NB4 (cell line): Measurements from ENCODE around the gene OR52I1.

ENCODE experiments used
- DNase-seq: peaks from one replicate; pipeline ENCODE4 v3.0.0; 2010; ENCODE audit warnings: low read depth
- H3K4me3 ChIP-seq: one replicate; pipeline ENCODE4 v1.5.1; 2011; ENCODE audit warnings: mild to moderate bottlenecking, low read depth, low read length, moderate library complexity
- MYC ChIP-seq: IDR thresholded peaks from 2 replicates; pipeline ENCODE4 v1.6.1; 2011; ENCODE audit warnings: low read depth, low read length
- POLR2A ChIP-seq: IDR thresholded peaks from 2 replicates; pipeline ENCODE4 v1.6.1; 2011; ENCODE audit warnings: mild to moderate bottlenecking; ENCODE audit not compliant: insufficient read length; ENCODE audit errors: extremely low read depth
- TF ChIP-seq, protein P1 (sequence below): IDR thresholded peaks from 2 replicates; pipeline ENCODE4 v1.6.1; 2011; ENCODE audit warnings: low read depth, low read length
- TF ChIP-seq, protein P2 (sequence below): IDR thresholded peaks from one replicate; pipeline ENCODE4 v1.5.1; 2012; ENCODE audit warnings: low read depth, low read length

OR52I1 gene

DNA sequence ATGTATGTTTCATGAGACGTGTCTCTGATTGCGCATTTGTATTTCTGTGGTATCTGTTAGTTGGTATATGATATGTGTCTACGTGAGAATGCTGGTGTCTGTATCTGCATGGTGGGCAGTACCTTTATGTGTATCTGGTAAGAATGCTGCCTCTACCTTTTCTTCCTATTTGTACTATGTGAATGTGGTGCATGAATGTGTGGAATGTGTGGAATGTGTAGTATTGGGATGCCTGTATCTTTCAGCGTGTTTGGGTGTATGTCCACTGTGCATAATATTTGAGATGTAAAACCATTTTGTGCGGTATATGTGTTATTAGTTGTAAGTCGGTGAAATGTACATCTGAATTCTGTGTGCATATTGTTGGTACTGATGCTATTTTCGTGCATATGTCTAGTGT lies 47.7 kb downstream of the OR52I1 start:
- H3K4me3 ChIP-seq: no peak overlapping the region
- TF ChIP-seq POLR2A: no peak
- TF ChIP-seq, protein P1, sequence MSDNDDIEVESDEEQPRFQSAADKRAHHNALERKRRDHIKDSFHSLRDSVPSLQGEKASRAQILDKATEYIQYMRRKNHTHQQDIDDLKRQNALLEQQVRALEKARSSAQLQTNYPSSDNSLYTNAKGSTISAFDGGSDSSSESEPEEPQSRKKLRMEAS: no peak
- TF ChIP-seq, protein P2, sequence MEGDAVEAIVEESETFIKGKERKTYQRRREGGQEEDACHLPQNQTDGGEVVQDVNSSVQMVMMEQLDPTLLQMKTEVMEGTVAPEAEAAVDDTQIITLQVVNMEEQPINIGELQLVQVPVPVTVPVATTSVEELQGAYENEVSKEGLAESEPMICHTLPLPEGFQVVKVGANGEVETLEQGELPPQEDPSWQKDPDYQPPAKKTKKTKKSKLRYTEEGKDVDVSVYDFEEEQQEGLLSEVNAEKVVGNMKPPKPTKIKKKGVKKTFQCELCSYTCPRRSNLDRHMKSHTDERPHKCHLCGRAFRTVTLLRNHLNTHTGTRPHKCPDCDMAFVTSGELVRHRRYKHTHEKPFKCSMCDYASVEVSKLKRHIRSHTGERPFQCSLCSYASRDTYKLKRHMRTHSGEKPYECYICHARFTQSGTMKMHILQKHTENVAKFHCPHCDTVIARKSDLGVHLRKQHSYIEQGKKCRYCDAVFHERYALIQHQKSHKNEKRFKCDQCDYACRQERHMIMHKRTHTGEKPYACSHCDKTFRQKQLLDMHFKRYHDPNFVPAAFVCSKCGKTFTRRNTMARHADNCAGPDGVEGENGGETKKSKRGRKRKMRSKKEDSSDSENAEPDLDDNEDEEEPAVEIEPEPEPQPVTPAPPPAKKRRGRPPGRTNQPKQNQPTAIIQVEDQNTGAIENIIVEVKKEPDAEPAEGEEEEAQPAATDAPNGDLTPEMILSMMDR: no peak
- TF ChIP-seq MYC: no peak

DNA sequence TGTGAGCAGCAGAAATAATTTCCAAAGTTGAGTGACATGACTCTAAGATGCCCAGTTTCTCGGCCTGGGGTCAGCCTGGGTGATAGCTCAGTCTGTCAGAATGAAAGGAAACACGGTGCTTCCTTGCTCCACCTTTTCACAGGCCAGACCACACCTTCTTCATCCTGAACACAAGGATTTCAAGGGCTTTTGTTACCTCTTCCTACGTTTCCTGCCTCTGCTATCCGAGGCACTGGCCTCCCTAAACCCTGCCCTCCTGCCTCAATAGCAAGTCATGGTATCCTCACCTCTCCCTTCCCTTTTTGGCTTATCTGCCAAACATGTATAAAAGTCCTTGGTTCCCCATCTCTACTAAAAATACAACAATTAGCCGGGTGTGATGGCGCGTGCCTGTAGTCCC lies 48.2 kb downstream of the OR52I1 start:
- H3K4me3 ChIP-seq: no peak overlapping the region
- TF ChIP-seq MYC: no peak
- no peak for TF ChIP-seq POLR2A
- TF ChIP-seq, protein P1: no peak
- TF ChIP-seq, protein P2: no peak
- DNase-seq: no peak

More for the DNA sequence above, 47.7 kb downstream of the OR52I1 start:
- DNase-seq: no peak

DNA sequence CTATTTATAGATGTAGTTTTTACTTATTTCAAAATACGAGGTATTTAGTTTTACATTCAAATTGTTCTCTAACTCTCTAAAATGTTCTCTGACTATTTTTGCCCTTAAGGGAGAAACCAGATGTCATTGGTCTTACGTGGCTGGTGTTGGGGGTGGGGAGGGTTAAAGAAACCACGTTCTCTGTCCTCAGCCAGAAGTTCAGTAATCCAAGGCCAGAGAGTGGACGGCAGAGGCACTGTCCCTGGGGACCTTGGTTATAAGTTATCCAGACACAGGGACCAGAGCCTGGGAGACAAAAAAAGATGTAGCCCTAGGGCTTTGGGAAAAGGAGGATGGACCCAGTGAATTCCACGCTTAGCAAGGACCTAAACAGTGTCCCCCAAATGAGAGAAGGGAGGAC lies 49.2 kb downstream of the OR52I1 start:
- no peak for DNase-seq
- no peak overlapping the region for H3K4me3 ChIP-seq
- TF ChIP-seq, protein P2: no peak
- no peak for TF ChIP-seq MYC
- TF ChIP-seq, protein P1: no peak
- TF ChIP-seq POLR2A: no peak

DNA sequence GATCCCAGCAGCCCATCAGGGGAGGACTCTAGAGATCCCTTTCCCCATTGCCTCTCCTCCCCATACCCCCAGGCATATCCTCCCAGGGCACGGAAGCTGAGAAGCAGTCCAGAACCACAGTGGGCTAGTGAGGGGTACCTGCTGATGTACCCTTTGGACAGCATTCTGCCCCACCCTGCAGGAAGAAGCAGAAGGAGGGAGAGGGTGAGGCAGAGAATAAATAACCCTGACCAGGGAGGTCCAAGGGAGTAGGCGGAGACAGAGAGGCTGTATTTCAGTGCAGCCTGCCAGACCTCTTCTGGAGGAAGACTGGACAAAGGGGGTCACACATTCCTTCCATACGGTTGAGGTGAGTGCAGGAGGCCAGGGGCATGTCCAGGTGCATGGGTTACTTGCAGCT lies 49.8 kb downstream of the OR52I1 start, which contains the start of gene OR51E1:
Gene OR51E1, plus strand, starts transcription at position 301 of the 400 bp plus-strand sequence. CDS start 8,545 bp downstream, outside the sequence.
- no peak within 1 kb of the TSS for H3K4me3 ChIP-seq
- TF ChIP-seq, protein P2: no peak
- TF ChIP-seq POLR2A (no peak), MYC (no peak)
- TF ChIP-seq, protein P1: no peak

DNA sequence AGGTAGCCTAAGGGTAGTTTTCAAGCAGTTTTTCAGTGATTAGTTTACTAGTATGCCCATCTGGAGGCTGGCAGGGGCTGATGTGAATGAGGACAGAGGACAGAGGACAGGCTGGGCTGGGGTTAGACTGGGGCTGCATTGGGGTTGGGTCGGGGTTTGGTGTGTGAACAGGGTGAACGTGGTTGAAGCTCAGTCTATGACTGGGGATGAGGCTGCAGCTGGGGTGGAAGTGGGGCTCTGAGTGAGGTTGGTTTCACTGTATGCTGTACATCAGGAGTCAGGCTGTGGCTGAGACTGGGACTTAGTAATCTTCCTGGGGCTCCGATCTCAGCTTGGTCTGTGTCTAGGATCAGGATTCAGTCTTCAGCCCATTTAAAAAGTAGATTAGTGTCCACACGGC lies 50.4 kb downstream of the OR52I1 start:
- TF ChIP-seq, protein P1: no peak
- TF ChIP-seq, protein P2: no peak
- TF ChIP-seq MYC (no peak), POLR2A (no peak)
- no peak overlapping the region for H3K4me3 ChIP-seq
- no peak for DNase-seq

More for the DNA sequence above, 49.8 kb downstream of the OR52I1 start, which contains the start of gene OR51E1:
- no peak for DNase-seq
